Stomach (tissue), 4 donors: Measurements from ENCODE around the gene NAB2.

Experiments
- CTCF ChIP-seq, 7 experiments: fragments of 450-650 bp in 4 of 7; fragments of 200-600 bp in 3 of 7; sonication (generic) in 3 of 7; IDR thresholded peaks; one replicate each; pipeline ENCODE4 v1.5.1; 2016 to 2019; ENCODE audit warnings: antibody characterized with exemption in 7 of 7, control low read depth in 2 of 7, mild to moderate bottlenecking in 1 of 7
- EP300 ChIP-seq: sonication (generic); formaldehyde crosslinking; IDR thresholded peaks from one replicate; pipeline ENCODE4 v1.6.1; 2017; ENCODE audit warnings: antibody characterized with exemption
- POLR2AphosphoS5 ChIP-seq, 3 donors: sonication (generic); formaldehyde crosslinking; IDR thresholded peaks; one replicate each; pipeline ENCODE4 v1.6.1; 2016; ENCODE audit warnings: antibody characterized with exemption in 3 of 3

GRCh38 chr12:57126061-57126460, 37.1 kb downstream of the NAB2 start:
- TF ChIP-seq CTCF (IDR thresholded peaks at IDR 0.05) (no peak), POLR2AphosphoS5 (IDR thresholded peaks at IDR 0.05) (no peak), EP300 (no peak)
